Neural progenitor cell (in vitro differentiated cells): ENCODE results near the gene EEF1AKMT4. TPM values are rescaled to one million over a fixed set of nuclear protein-coding genes. Genes with fewer than 3 reads are reported as not detected.

Experiments used
- DNase-seq: peaks from one replicate; pipeline ENCODE4 v3.0.0-alpha.2; 2016; ENCODE audit warnings: low spot score
- H2AFZ ChIP-seq: fragments of 200-600 bp; sonication (generic); replicated peaks from 2 replicates; pipeline ENCODE4 v1.6.1; 2016; ENCODE audit warnings: antibody characterized with exemption
- H3F3A ChIP-seq: fragments of 200-600 bp; sonication (generic); 2 replicates; pipeline ENCODE4 v1.6.1; 2016; ENCODE audit warnings: antibody characterized with exemption, low read depth
- H3K27ac ChIP-seq: fragments of 200-600 bp; sonication (generic); 2 replicates; pipeline ENCODE4 v1.5.1; 2016; ENCODE audit warnings: mild to moderate bottlenecking
- H3K27me3 ChIP-seq: fragments of 200-600 bp; sonication (generic); 2 replicates; pipeline ENCODE4 v1.6.1; 2016; ENCODE audit warnings: mild to moderate bottlenecking, moderate library complexity
- H3K36me3 ChIP-seq: fragments of 200-600 bp; sonication (generic); 2 replicates; pipeline ENCODE4 v1.5.1; 2016
- H3K4me1 ChIP-seq: fragments of 200-600 bp; sonication (generic); 2 replicates; pipeline ENCODE4 v1.6.1; 2016; ENCODE audit warnings: mixed run types
- H3K4me2 ChIP-seq: fragments of 200-600 bp; sonication (generic); 2 replicates; pipeline ENCODE4 v1.6.1; 2016
- H3K4me3 ChIP-seq: fragments of 200-600 bp; sonication (generic); 2 replicates; pipeline ENCODE4 v1.5.1; 2016
- H3K79me2 ChIP-seq: fragments of 200-600 bp; sonication (generic); 2 replicates; pipeline ENCODE4 v1.6.1; 2016; ENCODE audit warnings: low read depth
- H3K9ac ChIP-seq: fragments of 200-600 bp; sonication (generic); 2 replicates; pipeline ENCODE4 v1.6.1; 2016
- H3K9me3 ChIP-seq: fragments of 200-600 bp; sonication (generic); 2 replicates; pipeline ENCODE4 v1.5.1; 2016; ENCODE audit warnings: low read depth
- H4K20me1 ChIP-seq: fragments of 200-600 bp; sonication (generic); 2 replicates; pipeline ENCODE4 v1.6.1; 2016; ENCODE audit warnings: low read depth
- H3K27ac Mint-ChIP-seq: 3 replicates; pipeline ENCODE4 v1.8.0; 2021; ENCODE audit warnings: mixed read lengths
- H3K27me3 Mint-ChIP-seq: 2 replicates; pipeline ENCODE4 v1.8.0; 2022; ENCODE audit warnings: low read depth, mild to moderate bottlenecking, inconsistent platforms, moderate library complexity, mixed read lengths; ENCODE audit not compliant: insufficient read depth
- H3K36me3 Mint-ChIP-seq: 3 replicates; pipeline ENCODE4 v1.8.0; 2021; ENCODE audit warnings: mixed read lengths
- H3K4me1 Mint-ChIP-seq: 3 replicates; pipeline ENCODE4 v1.8.0; 2021; ENCODE audit warnings: mixed read lengths
- H3K4me3 Mint-ChIP-seq: 3 replicates; pipeline ENCODE4 v1.8.0; 2021; ENCODE audit warnings: mild to moderate bottlenecking, moderate library complexity, mixed read lengths
- H3K9me3 Mint-ChIP-seq: 3 replicates; pipeline ENCODE4 v1.8.0; 2020; ENCODE audit warnings: mixed read lengths
- EZH2 ChIP-seq: fragments of 200-600 bp; sonication (generic); IDR thresholded peaks from 2 replicates; pipeline ENCODE4 v1.6.1; 2017; ENCODE audit warnings: antibody characterized with exemption, mild to moderate bottlenecking, moderate library complexity
- EZH2phosphoT487 ChIP-seq: fragments of 200-600 bp; sonication (generic); IDR thresholded peaks from 2 replicates; pipeline ENCODE4 v1.6.1; 2017; ENCODE audit warnings: antibody characterized with exemption
- total RNA-seq: library from RNA; depleted of rRNA; stranded (reverse); fragments of >200 nt; gene quantifications from 2 replicates; pipeline ENCODE4 v1.2.3, GENCODE V29; 2015; ENCODE audit warnings: low replicate concordance
- TF ChIP-seq, protein P1 (sequence below): fragments of 200-600 bp; sonication (generic); IDR thresholded peaks from 2 replicates; pipeline ENCODE4 v1.5.1; 2017; ENCODE audit warnings: antibody characterized with exemption, mild to moderate bottlenecking

The EEF1AKMT4 gene
- total RNA-seq, 1 donor from 2014 or later = 3.7 TPM

GRCh38 chr3:184237211-184237610, 12.3 kb upstream of the EEF1AKMT4 start:
- Mint-ChIP-seq H3K4me3 (no peak overlapping the region), H3K36me3 (no peaks in the 10 kb centered on the region), H3K4me1 (no peaks in the 10 kb centered on the region), H3K27ac (no peak overlapping the region), H3K9me3 (peaks cover 2% of the 10 kb centered on the region), H3K27me3 (peaks cover 24% of the 10 kb centered on the region)
- no peak overlapping the region for H3K4me2 ChIP-seq
- H3K27ac ChIP-seq = no peak overlapping the region
- no peaks in the 10 kb centered on the region for H3K79me2 ChIP-seq
- peaks cover 25% of the 10 kb centered on the region for H3K27me3 ChIP-seq
- H3K4me3 ChIP-seq = no peak overlapping the region
- H3K9ac ChIP-seq = no peak overlapping the region
- peaks cover 27% of the 10 kb centered on the region for H4K20me1 ChIP-seq
- TF ChIP-seq EZH2 = no peak
- TF ChIP-seq, protein P1, sequence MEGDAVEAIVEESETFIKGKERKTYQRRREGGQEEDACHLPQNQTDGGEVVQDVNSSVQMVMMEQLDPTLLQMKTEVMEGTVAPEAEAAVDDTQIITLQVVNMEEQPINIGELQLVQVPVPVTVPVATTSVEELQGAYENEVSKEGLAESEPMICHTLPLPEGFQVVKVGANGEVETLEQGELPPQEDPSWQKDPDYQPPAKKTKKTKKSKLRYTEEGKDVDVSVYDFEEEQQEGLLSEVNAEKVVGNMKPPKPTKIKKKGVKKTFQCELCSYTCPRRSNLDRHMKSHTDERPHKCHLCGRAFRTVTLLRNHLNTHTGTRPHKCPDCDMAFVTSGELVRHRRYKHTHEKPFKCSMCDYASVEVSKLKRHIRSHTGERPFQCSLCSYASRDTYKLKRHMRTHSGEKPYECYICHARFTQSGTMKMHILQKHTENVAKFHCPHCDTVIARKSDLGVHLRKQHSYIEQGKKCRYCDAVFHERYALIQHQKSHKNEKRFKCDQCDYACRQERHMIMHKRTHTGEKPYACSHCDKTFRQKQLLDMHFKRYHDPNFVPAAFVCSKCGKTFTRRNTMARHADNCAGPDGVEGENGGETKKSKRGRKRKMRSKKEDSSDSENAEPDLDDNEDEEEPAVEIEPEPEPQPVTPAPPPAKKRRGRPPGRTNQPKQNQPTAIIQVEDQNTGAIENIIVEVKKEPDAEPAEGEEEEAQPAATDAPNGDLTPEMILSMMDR = no peak
- no peak for TF ChIP-seq EZH2phosphoT487
- no peaks in the 10 kb centered on the region for H3K4me1 ChIP-seq
- no peaks in the 10 kb centered on the region for H3K36me3 ChIP-seq
- no peaks in the 10 kb centered on the region for H3K9me3 ChIP-seq
- peaks cover 5% of the 10 kb centered on the region for H3F3A ChIP-seq
- DNase-seq = no peak
- H2AFZ ChIP-seq = no peak overlapping the region

DNA sequence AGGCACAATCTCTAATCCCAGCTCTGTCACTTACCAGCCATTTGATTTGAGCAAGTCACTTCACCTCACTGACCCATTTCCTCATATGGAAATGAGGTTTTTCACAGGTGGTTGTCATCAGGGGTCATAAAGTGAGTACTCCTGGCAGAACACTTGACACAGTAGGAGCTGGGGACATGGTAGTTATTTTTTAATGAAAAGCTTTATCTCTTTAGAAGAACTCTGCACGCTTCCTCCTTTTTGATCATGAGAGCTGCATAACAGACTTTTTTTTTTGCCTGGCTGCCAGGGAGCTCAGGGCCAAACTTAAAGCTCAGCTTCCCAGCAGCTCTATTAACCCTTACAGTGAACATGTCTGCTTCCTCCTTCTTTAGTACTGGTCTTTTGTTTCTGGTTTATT, 11.7 kb upstream of the EEF1AKMT4 start:
- Histone ChIP-seq H3K27ac (no peak overlapping the region), H3K9me3 (no peaks in the 10 kb centered on the region), H3K27me3 (peaks cover 19% of the 10 kb centered on the region), H3K4me3 (no peak overlapping the region), H3K79me2 (no peaks in the 10 kb centered on the region), H2AFZ (no peak overlapping the region), H3F3A (peaks cover 5% of the 10 kb centered on the region), H3K36me3 (no peaks in the 10 kb centered on the region), H4K20me1 (peaks cover 28% of the 10 kb centered on the region), H3K4me2 (no peak overlapping the region), H3K9ac (no peak overlapping the region), H3K4me1 (no peaks in the 10 kb centered on the region)
- no peaks in the 10 kb centered on the region for H3K9me3 Mint-ChIP-seq
- no peak for DNase-seq
- peaks cover 18% of the 10 kb centered on the region for H3K27me3 Mint-ChIP-seq
- no peaks in the 10 kb centered on the region for H3K36me3 Mint-ChIP-seq
- no peak overlapping the region for H3K27ac Mint-ChIP-seq
- no peak for TF ChIP-seq EZH2phosphoT487
- TF ChIP-seq, protein P1 = no peak
- no peak for TF ChIP-seq EZH2
- no peak overlapping the region for H3K4me3 Mint-ChIP-seq
- H3K4me1 Mint-ChIP-seq = no peaks in the 10 kb centered on the region

DNA sequence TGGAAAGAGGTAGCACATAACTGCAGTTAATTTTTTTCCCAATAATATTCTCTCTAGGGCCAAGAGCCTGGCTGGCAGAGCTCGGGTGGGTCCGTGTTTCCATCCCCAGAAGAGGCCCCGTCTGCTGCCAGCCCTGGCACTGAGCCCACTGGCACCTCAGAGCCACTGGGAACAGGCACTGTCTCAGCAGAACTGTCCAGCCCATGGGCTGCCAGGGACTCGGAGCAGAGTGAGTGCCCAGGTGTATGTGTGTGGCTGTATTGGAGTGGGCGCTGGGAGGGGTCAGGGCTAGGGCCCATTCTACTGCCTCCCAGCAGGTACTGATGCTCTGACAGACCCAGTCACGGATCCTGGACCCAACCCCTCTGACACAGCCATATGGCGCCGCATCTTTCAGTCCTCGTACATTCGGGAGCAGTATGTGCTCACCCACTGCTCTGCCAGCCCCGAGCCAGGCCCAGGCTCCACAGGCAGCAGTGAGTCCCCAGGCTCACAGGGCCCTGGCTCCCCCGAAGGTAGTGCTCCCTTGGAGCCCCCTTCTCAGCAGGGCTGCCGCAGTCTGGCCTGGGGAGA, 11.1 kb upstream of the EEF1AKMT4 start:
- no peak overlapping the region for H3K27ac ChIP-seq
- H3K27me3 Mint-ChIP-seq = peaks cover 15% of the 10 kb centered on the region
- H3K27me3 ChIP-seq = peaks cover 13% of the 10 kb centered on the region
- H3K36me3 ChIP-seq = no peaks in the 10 kb centered on the region
- H3K9ac ChIP-seq = no peak overlapping the region
- H3K79me2 ChIP-seq = no peaks in the 10 kb centered on the region
- H3K4me2 ChIP-seq = no peak overlapping the region
- no peaks in the 10 kb centered on the region for H3K4me1 ChIP-seq
- no peak overlapping the region for H3K27ac Mint-ChIP-seq
- TF ChIP-seq, protein P1 = no peak
- TF ChIP-seq EZH2 (no peak), EZH2phosphoT487 (no peak)
- H3F3A ChIP-seq = peaks cover 5% of the 10 kb centered on the region
- H3K4me1 Mint-ChIP-seq = no peaks in the 10 kb centered on the region
- no peaks in the 10 kb centered on the region for H3K36me3 Mint-ChIP-seq
- no peaks in the 10 kb centered on the region for H3K9me3 Mint-ChIP-seq
- no peak for DNase-seq
- H2AFZ ChIP-seq = no peak overlapping the region
- H3K4me3 ChIP-seq = no peak overlapping the region
- H3K9me3 ChIP-seq = no peaks in the 10 kb centered on the region
- no peak overlapping the region for H3K4me3 Mint-ChIP-seq
- H4K20me1 ChIP-seq = peaks cover 28% of the 10 kb centered on the region
